GM12878 (cell line): ENCODE results near the gene EPN3. TPM values are rescaled to one million over a fixed set of nuclear protein-coding genes. Genes with fewer than 3 reads are reported as not detected.
A peak's percentile ranks its signal among the peaks of the same experiment; 100 is the strongest.

Experiments
- ATAC-seq: fragments of 200-7000 bp; cut with Tn5 transposase; 3 replicates; pipeline ENCODE4 v1.9.1; 2020; ENCODE audit warnings: mild to moderate bottlenecking, moderate library complexity
- BruUV-seq: library from RNA; stranded (reverse); fragments of 400-500 nt; replicated peaks from 2 replicates; lab custom pipeline; 2021; lab: Mats Ljungman, UMichigan
- CTCF ChIA-PET: fragments of 300-600 bp; sonication (Branson Sonifier 250); formaldehyde crosslinking; extraction: SDS; loops from one replicate; lab custom pipeline; 2021; ENCODE audit warnings: inconsistent platforms; lab: Yijun Ruan, JAX
- POLR2A ChIA-PET: fragments of 350-600 bp; formaldehyde crosslinking; extraction: SDS; loops from one replicate; lab custom pipeline; 2021; ENCODE audit warnings: inconsistent platforms; lab: Charles Lee
- RAD21 ChIA-PET: fragments of 300-600 bp; sonication (Branson Sonifier 250); formaldehyde crosslinking; loops from one replicate; lab custom pipeline; 2023; ENCODE audit warnings: antibody characterized with exemption; ENCODE audit not compliant: unreplicated experiment; lab: Charles Lee
- SMC1A ChIA-PET: fragments of 300-600 bp; sonication (Branson Sonifier 250); formaldehyde crosslinking; loops from one replicate; lab custom pipeline; 2023; ENCODE audit not compliant: unreplicated experiment, uncharacterized antibody; lab: Charles Lee
- DNase-seq: peaks from one replicate; pipeline ENCODE4 v3.0.0-alpha.2; 2011; ENCODE audit warnings: low read depth, low spot score
- FAIRE-seq: peaks from 3 replicates; lab custom pipeline; 2011; peaks lifted over from hg19 to GRCh38; lab: Jason Lieb, UNC
- H2AFZ ChIP-seq: 2 replicates; pipeline ENCODE4 v1.6.0; 2011; ENCODE audit warnings: low read depth, low read length, control low read depth; ENCODE audit not compliant: control insufficient read depth
- H3K27ac ChIP-seq: 2 replicates; pipeline ENCODE4 v1.5.1; 2011; ENCODE audit warnings: control low read depth; ENCODE audit not compliant: control insufficient read depth, insufficient read depth
- H3K27me3 ChIP-seq, 2 experiments: replicated peaks in 1 of 2; 2 replicates each; pipeline versions ENCODE4 v1.6.0 to v1.6.1; 2011; ENCODE audit warnings: low read length in 1 of 2; ENCODE audit not compliant: control insufficient read depth in 2 of 2, insufficient read depth in 2 of 2
- H3K36me3 ChIP-seq, 2 experiments: 2 replicates each; pipeline ENCODE4 v1.5.1; 2011; ENCODE audit warnings: low read length in 1 of 2; ENCODE audit not compliant: control insufficient read depth in 2 of 2, insufficient read depth in 2 of 2
- H3K4me1 ChIP-seq: 2 replicates; pipeline ENCODE4 v1.6.1; 2011; ENCODE audit warnings: mild to moderate bottlenecking, low read length, moderate library complexity, mixed read lengths; ENCODE audit not compliant: control insufficient read depth, insufficient read depth
- H3K4me2 ChIP-seq: 2 replicates; pipeline ENCODE4 v1.6.0; 2011; ENCODE audit warnings: control low read depth; ENCODE audit not compliant: control insufficient read depth, insufficient read depth
- H3K4me3 ChIP-seq: fragments of 200-600 bp; sonication (generic); 2 replicates; pipeline ENCODE4 v1.5.1; 2016
- H3K79me2 ChIP-seq: 2 replicates; pipeline ENCODE4 v1.6.0; 2011; ENCODE audit warnings: low read length; ENCODE audit not compliant: control insufficient read depth, insufficient read depth
- H3K9ac ChIP-seq: 2 replicates; pipeline ENCODE4 v1.8.0; 2011; ENCODE audit warnings: low read length, control low read depth, mixed read lengths; ENCODE audit not compliant: control insufficient read depth, insufficient read depth
- H3K9me3 ChIP-seq: replicated peaks from 3 replicates; pipeline ENCODE4 v1.5.1; 2011; ENCODE audit warnings: mild to moderate bottlenecking, low read length; ENCODE audit not compliant: control insufficient read depth, insufficient read depth
- H4K20me1 ChIP-seq: 2 replicates; pipeline ENCODE4 v1.6.0; 2011; ENCODE audit not compliant: control insufficient read depth, insufficient read depth
- CREB1 ChIP-seq: IDR thresholded peaks from 2 replicates; pipeline ENCODE4 v1.6.1; 2012; ENCODE audit warnings: low read depth, mild to moderate bottlenecking, inconsistent platforms
- EP300 ChIP-seq, 2 experiments: fragments of 150-350 bp in 1 of 2; IDR thresholded peaks; 2 replicates each; pipeline ENCODE4 v1.6.1; 2011 to 2012; ENCODE audit warnings: low read depth in 2 of 2, low read length in 2 of 2, borderline replicate concordance in 1 of 2, improper control_type of control experiment in 1 of 2, inconsistent platforms in 1 of 2; ENCODE audit not compliant: control insufficient read depth in 1 of 2
- ESRRA ChIP-seq: IDR thresholded peaks from 2 replicates; pipeline ENCODE4 v1.6.1; 2012; ENCODE audit warnings: mild to moderate bottlenecking, low read length, improper control_type of control experiment
- NR2C1 ChIP-seq: fragments of 450-650 bp; IDR thresholded peaks from 2 replicates; pipeline ENCODE4 v1.6.1; 2017; ENCODE audit warnings: antibody characterized with exemption, mild to moderate bottlenecking, moderate library complexity
- RELB ChIP-seq: fragments of 450-650 bp; IDR thresholded peaks from 2 replicates; pipeline ENCODE4 v1.6.1; 2017; ENCODE audit warnings: low read depth, mild to moderate bottlenecking, moderate library complexity
- YY1 ChIP-seq: IDR thresholded peaks from 2 replicates; pipeline ENCODE4 v1.6.1; 2011; ENCODE audit warnings: low read depth, mild to moderate bottlenecking, low read length
- ZBTB33 ChIP-seq: fragments of 450-650 bp; IDR thresholded peaks from 2 replicates; pipeline ENCODE4 v1.6.1; 2017; ENCODE audit warnings: mild to moderate bottlenecking
- WGBS: methylation state at CpG from one replicate; pipeline ENCODE4 v1.1.6; 2016; ENCODE audit warnings: low lambda C conversion rate; ENCODE audit not compliant: insufficient replicate concordance, insufficient coverage; ENCODE audit errors: missing lambda C conversion rate; 5-methylcytosine and 5-hydroxymethylcytosine counted together
- in situ Hi-C: fragments of 300-500 bp; cut with MboI; formaldehyde crosslinking; loops from 9 replicates; pipeline ENCODE4 v1.14.3; 2018; ENCODE audit warnings: mixed read lengths
- intact Hi-C: fragments of 100-400 bp; cut with micrococcal nuclease; formaldehyde crosslinking; loops from one replicate; pipeline ENCODE4 v1.14.2; 2022; ENCODE audit not compliant: unreplicated experiment
- polyA plus RNA-seq, 11 experiments: library from polyadenylated mRNA; depleted of rRNA in 4 of 11; unstranded in 6 of 11; stranded (reverse) in 5 of 11; fragments of >200 nt; fragmentation: Nextera tagmentation in 4 of 11; fragmentation: Illumina TruSeq in 1 of 11; extraction: Ambion mirVana in 4 of 11; extraction: Trizol in 1 of 11; gene quantifications; 1 replicate in 1 of 11; 2 replicates in 10 of 11; pipeline versions ENCODE4 v1.2.1 to v1.2.3, GENCODE V29; 2011 to 2016; ENCODE audit warnings: inconsistent platforms in 2 of 11, missing spikeins in 2 of 11, low read depth in 1 of 11
- total RNA-seq, 4 experiments: library from RNA; depleted of rRNA in 3 of 4; stranded (reverse); fragments of >200 nt in 3 of 4; fragmentation: Illumina TruSeq in 1 of 4; extraction: Trizol in 1 of 4; gene quantifications; 2 replicates each; pipeline versions ENCODE4 v1.2.1 to v1.2.3, GENCODE V29; 2013 to 2021

The EPN3 gene
- total and polyA plus RNA-seq, 10 of the 15 experiments (the other 5 are each of a cell fraction or from before 2014, with no cell fraction given) = 0.04 to 0.07 TPM; not detected in 8

- TF ChIP-seq RELB (no peak), NR2C1 (no peak), EP300 (IDR thresholded peaks at IDR 0.05; ENCODE audit: borderline replicate concordance in 1 of 2, control insufficient read depth in 1 of 2, low read depth in 2 of 2, low read length in 2 of 2) (no peak), ESRRA (0 out of 2 replicates have a peak, but pooled peaks have one; percentile 70), YY1 (peak; percentile 91)
- TF ChIP-seq, all 136 proteins: peak for 29
Measured at GRCh38 chr17:50547035-50547735, 14.7 kb downstream of the EPN3 start, which contains the start of gene SPATA20 (continued).

GRCh38 chr17:50547736-50548083 is 15.2 kb downstream of the EPN3 start:
- H2AFZ ChIP-seq = no peak overlapping the region; the same call in 1 of the 2 replicates
- intact Hi-C loops = loop anchor here (1.0 to 10.0 kb wide), 6 partner anchors 79 to 407 kb away; no protein-coding TSS in a partner anchor
- ChIA-PET SMC1A (no interaction called here), CTCF (interaction anchor here (0.5 to 2.9 kb wide), 8 partner anchors 36 to 236 kb away, joined by 3 to 14 read pairs (median 4); partner anchors contain the start of gene LRRC59), POLR2A (interaction anchor here (0.6 kb wide), 1 partner anchor 157 kb away, joined by 3 read pairs; no protein-coding TSS in a partner anchor), RAD21 (interaction anchor here (0.6 to 1.4 kb wide), 3 partner anchors 78 to 447 kb away, joined by 3 to 4 read pairs (median 3); no protein-coding TSS in a partner anchor)
- H3K79me2 ChIP-seq = peaks cover 3% of the 10 kb centered on the region
- H3K36me3 ChIP-seq = no peaks in the 10 kb centered on the region; a peak in 1 of 4 replicates
- no peaks in the 10 kb centered on the region; the same call in 1 of the 2 replicates for H3K4me1 ChIP-seq
- peak overlapping the region; percentile 73 for H3K4me3 ChIP-seq
- no peaks in the 10 kb centered on the region for H3K27me3 ChIP-seq
- no TSS peak for BruUV-seq
- in situ Hi-C loops = loop anchor here (5.0 to 10.0 kb wide), 2 partner anchors 150 to 407 kb away; no protein-coding TSS in a partner anchor
- TF ChIP-seq ZBTB33 (no peak), CREB1 (no peak)
- ATAC-seq (peak; percentile 23), DNase-seq (no peak), FAIRE-seq (no peak)
- 44% methylated on average over 3 of the region's 5 CpGs for WGBS
- H3K4me2 ChIP-seq = peak overlapping the region; percentile 100
- no peaks in the 10 kb centered on the region for H3K9me3 ChIP-seq
- H3K9ac ChIP-seq = peak overlapping the region; percentile 84
- no peaks in the 10 kb centered on the region for H4K20me1 ChIP-seq
- peak overlapping the region; percentile 73; the same call in 1 of the 2 replicates for H3K27ac ChIP-seq
